ENCODE measurements around the gene DOCK8.
"Not testable (repeated sequence)": the region's sequence is repeated elsewhere in the genome, so short reads cannot be mapped to it uniquely, and the experiment has no call there.

The DOCK8 gene

DNA sequence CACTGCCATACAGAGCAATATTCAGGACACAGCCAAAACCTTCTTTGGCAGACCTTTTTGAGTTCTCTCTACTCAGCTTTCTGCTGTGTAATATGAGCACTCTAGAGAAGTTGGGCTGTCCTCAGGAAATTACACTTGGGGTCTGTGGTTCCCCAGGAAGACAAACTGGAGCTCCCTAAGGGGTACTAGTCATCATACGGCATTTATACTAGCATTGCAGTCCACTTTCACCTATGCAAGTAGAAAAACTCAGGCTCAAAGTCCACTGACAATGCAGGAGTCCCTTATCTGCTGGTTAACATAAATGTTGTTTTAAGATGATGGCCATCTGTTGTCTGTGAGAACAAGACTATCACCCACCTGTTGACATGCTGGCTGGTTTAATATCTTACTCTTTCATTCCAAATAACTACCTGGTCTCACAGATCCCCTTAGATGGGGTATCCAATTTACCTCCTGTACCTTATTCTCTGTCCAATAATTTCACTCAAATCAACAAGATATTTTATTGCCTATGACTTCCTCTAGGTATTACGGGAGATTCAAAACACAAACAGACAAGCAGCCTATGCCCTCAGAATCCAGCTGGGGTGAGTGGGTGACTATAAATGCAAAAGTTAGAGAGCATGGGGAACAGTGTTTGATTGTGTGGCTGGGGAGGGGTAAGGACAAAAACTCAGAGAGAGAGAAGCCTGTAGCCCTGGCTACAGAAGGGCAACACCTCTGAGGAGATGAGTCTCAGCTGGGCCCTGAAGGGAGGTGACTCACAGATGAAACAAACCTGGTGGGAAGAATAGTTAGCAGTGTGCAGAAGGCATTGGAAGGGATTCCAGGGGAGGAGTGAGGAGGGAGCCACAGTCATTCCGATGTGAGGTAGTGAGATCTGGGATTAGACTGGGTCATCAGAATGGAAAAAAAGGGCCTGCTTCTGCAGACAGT lies 10.2 kb downstream of the DOCK8 start:
- no peak for DNase-seq (ENCODE audit: low read depth in 2 of 2)

DNA sequence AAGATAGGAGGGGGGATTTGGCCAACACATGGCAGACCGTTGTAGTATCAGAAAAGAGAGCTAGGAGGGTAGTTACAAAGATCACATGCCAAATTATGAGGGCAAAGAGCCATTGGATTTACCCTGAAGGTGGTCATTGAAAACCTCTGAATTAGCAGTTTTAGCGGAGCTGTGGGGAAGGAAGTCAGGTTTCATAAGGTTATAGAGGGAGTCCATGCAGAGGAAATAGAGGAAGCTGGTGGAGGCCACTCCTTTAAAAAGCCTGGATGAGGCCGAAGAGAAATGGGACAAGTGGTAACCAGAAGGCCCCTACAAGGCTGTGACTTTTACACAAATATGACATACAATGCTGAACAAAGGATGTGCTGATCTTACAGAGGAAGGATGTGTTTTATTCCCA lies 13.2 kb downstream of the DOCK8 start:
- DNase-seq (ENCODE audit: low read depth in 2 of 2), result no peak

DNA sequence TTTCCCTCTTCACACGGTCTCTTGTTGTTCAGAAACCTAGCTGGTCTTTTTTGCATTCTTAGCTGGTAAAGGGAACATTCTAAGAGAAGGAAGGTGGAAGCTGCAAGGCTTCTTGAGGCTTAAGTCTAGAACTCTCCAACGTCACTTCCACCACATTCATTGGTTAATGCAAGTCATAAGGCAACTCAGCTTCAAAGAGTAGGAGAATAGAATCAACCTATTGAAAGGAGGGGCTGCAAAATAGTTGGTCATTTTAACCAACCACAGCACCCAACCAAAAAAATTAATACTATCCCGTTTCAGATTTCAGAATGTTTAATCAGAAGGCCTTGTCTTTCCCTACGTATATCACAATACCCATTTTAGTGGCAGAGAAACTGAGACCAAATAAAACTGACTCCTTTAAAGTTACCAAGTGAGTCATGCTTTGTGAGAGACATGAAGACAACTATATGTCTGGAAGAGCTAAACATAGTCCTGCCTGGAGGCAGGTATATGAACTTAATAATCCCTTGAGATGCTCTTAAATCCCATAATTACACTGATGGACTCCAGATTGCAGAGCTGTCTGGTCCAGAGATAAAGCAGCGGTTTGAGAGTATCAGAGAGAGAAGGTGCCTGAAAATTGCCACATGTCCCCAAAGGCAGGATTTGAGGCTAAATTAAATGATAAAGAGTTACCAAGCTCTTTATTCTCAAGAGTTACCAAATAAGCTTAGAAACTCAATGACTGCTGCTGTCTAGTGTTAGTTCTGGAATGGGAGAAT lies 14.4 kb downstream of the DOCK8 start:
- no peak for DNase-seq (ENCODE audit: low read depth in 2 of 2)

GRCh38 chr9:231625-232024 lies 17.0 kb downstream of the DOCK8 start:
- DNase-seq (ENCODE audit: low read depth in 2 of 2), result not testable (repeated sequence)

GRCh38 chr9:233708-234107 lies 19.0 kb downstream of the DOCK8 start:
- DNase-seq (ENCODE audit: low read depth in 2 of 2), result not testable (repeated sequence)

GRCh38 chr9:237141-237857 lies 22.6 kb downstream of the DOCK8 start:
- DNase-seq (ENCODE audit: low read depth in 2 of 2), result no peak

- DNase-seq (ENCODE audit: low read depth in 2 of 2), result no peak
Measured at GRCh38 chr9:237858-238345, 23.2 kb downstream of the DOCK8 start.

- no peak for DNase-seq (ENCODE audit: low read depth in 2 of 2)
Measured at GRCh38 chr9:242461-243080, 27.9 kb downstream of the DOCK8 start.

- DNase-seq (ENCODE audit: low read depth in 2 of 2), result no peak
Measured at GRCh38 chr9:248278-248961, 33.8 kb downstream of the DOCK8 start.

- no peak for DNase-seq (ENCODE audit: low read depth in 2 of 2)
Measured at GRCh38 chr9:249025-249424, 34.4 kb downstream of the DOCK8 start.

DNA sequence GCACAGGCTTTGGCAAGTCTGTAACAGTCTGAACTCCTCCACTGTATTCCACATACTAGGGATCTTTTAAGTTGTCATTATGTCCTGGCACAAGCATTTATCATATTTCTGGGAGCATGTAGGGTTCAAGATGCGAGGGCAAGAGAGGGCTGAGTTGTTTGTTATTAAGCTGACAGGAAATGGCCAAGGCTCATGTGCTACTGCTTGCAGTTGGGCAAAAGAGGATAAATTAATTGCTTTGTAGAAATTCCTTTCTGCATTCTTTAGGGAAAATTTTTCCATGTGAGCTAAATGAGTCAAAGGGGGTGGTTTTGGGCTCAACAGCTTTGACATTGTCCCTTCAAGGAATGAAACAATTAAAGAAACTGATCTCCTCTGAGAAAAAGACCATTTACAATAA lies 35.4 kb downstream of the DOCK8 start:
- no peak for DNase-seq (ENCODE audit: low read depth in 2 of 2)

- no peak for DNase-seq (ENCODE audit: low read depth in 2 of 2)
Measured at GRCh38 chr9:250625-251024, 36.0 kb downstream of the DOCK8 start.

DNA sequence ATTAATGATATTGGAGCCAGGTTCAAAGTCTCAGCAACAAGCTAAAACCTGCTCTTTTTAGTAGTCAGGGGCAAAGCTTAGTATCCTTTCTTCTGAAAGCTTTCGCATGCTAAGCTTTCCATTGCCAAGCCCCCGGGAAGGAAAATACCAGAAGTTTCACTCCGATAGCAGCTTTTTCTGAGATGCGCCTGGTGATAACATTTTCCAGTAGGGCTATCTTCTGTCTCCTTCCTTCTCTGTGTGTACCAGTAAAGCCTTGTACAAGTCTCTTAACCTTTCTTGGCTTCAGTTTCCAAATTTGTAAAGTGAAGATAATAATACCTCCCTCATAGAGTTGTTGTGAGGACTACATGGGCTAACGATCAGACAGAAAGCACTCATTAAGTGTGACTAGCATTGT lies 36.7 kb downstream of the DOCK8 start:
- no peak for DNase-seq (ENCODE audit: low read depth in 2 of 2)

DNA sequence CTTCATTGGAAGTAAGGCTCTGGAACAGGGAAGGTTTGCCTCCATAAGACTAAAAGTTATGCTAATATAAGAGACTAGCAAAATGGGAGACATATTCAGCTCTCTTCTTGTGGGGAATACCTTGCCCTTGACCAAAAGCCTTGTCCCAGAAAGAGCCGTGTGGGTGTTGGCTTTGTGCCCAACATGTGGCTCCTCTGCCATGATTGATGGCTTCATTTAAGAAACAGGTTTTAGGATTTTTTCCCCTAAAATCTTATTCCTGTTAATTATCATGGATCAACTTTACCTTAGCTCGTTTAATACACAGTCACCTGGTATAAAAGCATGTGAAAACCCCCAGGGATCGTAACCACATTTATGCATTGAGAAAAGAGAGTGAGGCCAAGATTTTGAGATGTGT lies 38.9 kb downstream of the DOCK8 start:
- DNase-seq (ENCODE audit: low read depth in 2 of 2), result no peak

- DNase-seq (ENCODE audit: low read depth in 2 of 2), result no peak
Measured at GRCh38 chr9:254516-254915, 39.9 kb downstream of the DOCK8 start.

- no peak for DNase-seq (ENCODE audit: low read depth in 2 of 2)
Measured at GRCh38 chr9:257957-258356, 43.3 kb downstream of the DOCK8 start.

GRCh38 chr9:259405-260404 lies 45.0 kb downstream of the DOCK8 start:
- DNase-seq (ENCODE audit: low read depth in 2 of 2), result no peak

DNA sequence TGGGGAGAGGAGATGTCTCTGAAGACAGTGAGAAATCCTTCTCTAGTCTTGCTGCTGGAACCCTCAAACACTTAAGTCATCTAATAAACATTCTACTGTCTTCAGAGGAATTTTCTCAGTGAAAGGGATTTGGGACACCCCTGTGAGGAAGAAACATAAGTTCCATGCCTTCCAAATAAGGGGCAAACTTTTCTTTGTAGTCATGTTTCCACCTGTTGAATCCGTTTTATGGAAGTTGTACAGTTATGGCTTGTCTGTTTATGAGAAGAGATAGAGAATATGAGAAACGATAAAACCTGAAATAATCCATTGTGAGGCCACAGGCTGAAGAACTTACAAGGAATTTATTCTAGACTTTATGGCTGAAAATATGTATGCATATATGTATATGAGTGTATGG lies 49.6 kb downstream of the DOCK8 start:
- DNase-seq (ENCODE audit: low read depth in 2 of 2), result no peak

- no peak for DNase-seq (ENCODE audit: low read depth in 2 of 2)
Measured at GRCh38 chr9:265209-265870, 50.7 kb downstream of the DOCK8 start.

Measured in stimulated activated CD8-positive, alpha-beta memory T cell treated with anti-CD3 and anti-CD28 coated beads, Interleukin-2, amount 100 ng/mL, for 1 hour (primary cell).